Karpas-422 (cell line): ENCODE results near the gene RBPJ. TPM values are rescaled to one million over a fixed set of nuclear protein-coding genes. Genes with fewer than 3 reads are reported as not detected.
"Not testable (repeated sequence)": the region's sequence is repeated elsewhere in the genome, so short reads cannot be mapped to it uniquely, and the experiment has no call there.

Source experiments
- DNase-seq: peaks from one replicate; pipeline ENCODE4 v3.0.0-alpha.2; 2015
- H2AFZ ChIP-seq: fragments of 200-600 bp; sonication (generic); 2 replicates; pipeline ENCODE4 v1.6.1; 2014; ENCODE audit warnings: antibody characterized with exemption, low read length, mixed read lengths
- H3K27ac ChIP-seq: fragments of 200-600 bp; sonication (generic); 2 replicates; pipeline ENCODE4 v1.5.1; 2014; ENCODE audit warnings: mild to moderate bottlenecking, low read length, moderate library complexity
- H3K27me3 ChIP-seq: fragments of 200-600 bp; sonication (generic); 2 replicates; pipeline ENCODE4 v1.6.1; 2014; ENCODE audit warnings: low read length, mixed read lengths
- H3K36me3 ChIP-seq: fragments of 200-600 bp; sonication (generic); 2 replicates; pipeline ENCODE4 v1.6.1; 2014; ENCODE audit warnings: low read length, mixed read lengths; ENCODE audit not compliant: insufficient read depth
- H3K4me1 ChIP-seq: fragments of 200-600 bp; sonication (generic); 2 replicates; pipeline ENCODE4 v1.6.1; 2014; ENCODE audit warnings: mild to moderate bottlenecking, low read length, mixed read lengths
- H3K4me2 ChIP-seq: fragments of 200-600 bp; sonication (generic); 2 replicates; pipeline ENCODE4 v1.6.1; 2014; ENCODE audit warnings: low read length, low read depth, mild to moderate bottlenecking; ENCODE audit not compliant: poor library complexity, severe bottlenecking
- H3K4me3 ChIP-seq: fragments of 200-600 bp; sonication (generic); 2 replicates; pipeline ENCODE4 v1.5.1; 2014; ENCODE audit warnings: mild to moderate bottlenecking, antibody characterized with exemption, low read length, mixed read lengths
- H3K79me2 ChIP-seq: fragments of 200-600 bp; sonication (generic); 2 replicates; pipeline ENCODE4 v1.6.1; 2014; ENCODE audit warnings: mild to moderate bottlenecking, low read length, mixed read lengths
- H3K9ac ChIP-seq: fragments of 200-600 bp; sonication (generic); 2 replicates; pipeline ENCODE4 v1.6.0; 2014; ENCODE audit warnings: low read length
- H3K9me2 ChIP-seq: fragments of 200-600 bp; sonication (generic), shearing (Covaris generic); replicated peaks from 2 replicates; pipeline ENCODE4 v1.6.0; 2014; ENCODE audit warnings: mild to moderate bottlenecking, low read length, moderate library complexity; ENCODE audit not compliant: insufficient read depth
- H3K9me3 ChIP-seq: fragments of 300-700, 200-600 bp; sonication (generic); 2 replicates; pipeline ENCODE4 v1.6.1; 2014; ENCODE audit warnings: low read length, mixed read lengths
- H4K20me1 ChIP-seq: fragments of 200-600 bp; sonication (generic); 2 replicates; pipeline ENCODE4 v1.6.1; 2014; ENCODE audit warnings: mild to moderate bottlenecking, antibody characterized with exemption, low read length, low read depth; ENCODE audit not compliant: insufficient read depth
- total RNA-seq: library from RNA; depleted of rRNA; stranded (reverse); fragments of >200 nt; shearing (Covaris generic); gene quantifications from 2 replicates; pipeline ENCODE4 v1.2.3, GENCODE V29; 2014; ENCODE audit warnings: low replicate concordance

Gene RBPJ
- total RNA-seq, 1 experiment from 2014 or later, result 36.8 TPM

GRCh38 chr4:26310264-26310663 is 10.6 kb upstream of the RBPJ start:
- peaks cover 8% of the 10 kb centered on the region for H3K4me1 ChIP-seq
- H3K4me2 ChIP-seq, result no peak overlapping the region
- H3K9ac ChIP-seq, result no peak overlapping the region
- H2AFZ ChIP-seq, result no peak overlapping the region
- no peaks in the 10 kb centered on the region for H3K79me2 ChIP-seq
- DNase-seq, result no peak
- H3K9me3 ChIP-seq, result no peaks in the 10 kb centered on the region
- H3K27me3 ChIP-seq, result no peaks in the 10 kb centered on the region
- no peak overlapping the region for H3K4me3 ChIP-seq
- H3K36me3 ChIP-seq, result no peaks in the 10 kb centered on the region
- H4K20me1 ChIP-seq, result no peaks in the 10 kb centered on the region
- no peaks in the 10 kb centered on the region for H3K9me2 ChIP-seq
- no peak overlapping the region for H3K27ac ChIP-seq

DNA sequence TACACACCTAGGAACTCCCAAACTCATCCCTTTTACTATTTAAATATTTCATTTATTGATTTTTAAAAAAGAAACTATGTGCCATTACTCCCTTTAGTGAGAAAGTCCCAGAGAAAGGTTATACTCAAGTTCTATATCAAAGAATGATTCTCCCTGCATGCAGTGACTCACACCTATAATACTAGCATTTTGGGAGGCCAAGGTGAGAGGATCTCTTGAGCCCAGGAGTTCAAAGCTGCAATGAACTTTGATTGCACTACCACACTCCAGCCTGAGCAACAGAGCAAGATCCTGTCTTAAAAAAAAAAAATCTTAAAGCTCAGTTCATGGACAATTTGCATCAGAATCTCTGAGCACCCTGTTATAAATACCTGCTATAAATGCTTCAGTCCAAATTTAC is 9.2 kb upstream of the RBPJ start:
- Histone ChIP-seq H3K27ac (no peak overlapping the region), H3K4me2 (no peak overlapping the region), H3K9me3 (no peaks in the 10 kb centered on the region), H3K9me2 (no peaks in the 10 kb centered on the region), H4K20me1 (no peaks in the 10 kb centered on the region), H3K79me2 (no peaks in the 10 kb centered on the region), H3K4me3 (no peak overlapping the region), H3K4me1 (peaks cover 8% of the 10 kb centered on the region), H3K36me3 (no peaks in the 10 kb centered on the region), H3K27me3 (no peaks in the 10 kb centered on the region), H2AFZ (no peak overlapping the region), H3K9ac (no peak overlapping the region)
- no peak for DNase-seq

DNA sequence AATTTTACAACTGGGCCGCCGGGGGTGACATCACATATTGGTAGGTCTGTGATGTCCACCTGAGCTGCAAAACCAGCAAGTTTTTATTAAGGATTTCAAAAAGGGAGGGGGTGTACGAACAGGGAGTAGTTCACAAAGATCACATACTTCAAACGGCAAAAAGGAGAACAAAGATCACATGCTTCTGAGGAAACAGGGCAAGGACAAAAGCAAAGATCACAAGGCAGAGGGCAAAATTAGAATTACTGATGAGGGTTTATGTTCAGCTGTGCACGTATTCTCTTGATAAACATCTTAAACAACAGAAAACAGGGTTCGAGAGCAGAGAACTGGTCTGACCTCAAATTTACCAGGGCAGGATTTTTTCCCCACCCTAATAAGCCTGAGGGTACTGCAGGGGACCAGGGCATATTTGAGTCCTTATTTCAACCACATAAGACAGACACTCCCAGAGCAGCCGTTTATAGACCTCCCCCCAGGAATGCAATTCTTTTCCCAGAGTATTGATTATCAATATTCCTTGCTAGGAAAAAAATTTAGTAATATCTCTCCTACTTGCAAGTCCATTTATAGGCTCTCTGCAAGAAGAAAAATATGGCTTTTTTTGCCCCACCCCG is 5.4 kb upstream of the RBPJ start:
- H3K27me3 ChIP-seq, H3K9me3 ChIP-seq, H3K9me2 ChIP-seq, DNase-seq, H3K9ac ChIP-seq, H3K4me3 ChIP-seq, H2AFZ ChIP-seq, H3K79me2 ChIP-seq, H3K27ac ChIP-seq, H4K20me1 ChIP-seq, H3K36me3 ChIP-seq, H3K4me2 ChIP-seq: not testable (repeated sequence)
- peaks cover 18% of the 10 kb centered on the region for H3K4me1 ChIP-seq

- Histone ChIP-seq H3K27me3 (no peaks in the 10 kb centered on the region), H2AFZ (no peak overlapping the region), H3K9ac (no peak overlapping the region), H3K79me2 (peaks cover 12% of the 10 kb centered on the region), H3K36me3 (no peaks in the 10 kb centered on the region), H3K27ac (no peak overlapping the region), H3K4me1 (peaks cover 21% of the 10 kb centered on the region), H3K9me2 (no peaks in the 10 kb centered on the region), H3K9me3 (no peaks in the 10 kb centered on the region), H3K4me3 (no peak overlapping the region), H3K4me2 (no peak overlapping the region), H4K20me1 (peaks cover 10% of the 10 kb centered on the region)
- DNase-seq, result no peak
Observed at GRCh38 chr4:26317766-26318165, 3.0 kb upstream of the RBPJ start.

- Histone ChIP-seq H3K27me3 (no peaks in the 10 kb centered on the region), H3K9me2 (no peaks in the 10 kb centered on the region), H3K4me2 (peak overlapping the region; percentile 72), H2AFZ (peak overlapping the region; percentile 94; the same call in 1 of the 2 replicates), H3K9ac (peak overlapping the region; percentile 77), H3K4me3 (peak overlapping the region; percentile 74), H3K27ac (peak overlapping the region; percentile 49), H4K20me1 (peaks cover 26% of the 10 kb centered on the region), H3K79me2 (peaks cover 25% of the 10 kb centered on the region), H3K36me3 (no peaks in the 10 kb centered on the region), H3K4me1 (peaks cover 25% of the 10 kb centered on the region), H3K9me3 (no peaks in the 10 kb centered on the region)
- peak; percentile 98 for DNase-seq
Observed at GRCh38 chr4:26319467-26319948, 1.3 kb upstream of the RBPJ start.

GRCh38 chr4:26319949-26320537 is 771 bp upstream of the RBPJ start:
- no peaks in the 10 kb centered on the region for H3K36me3 ChIP-seq
- no peaks in the 10 kb centered on the region for H3K27me3 ChIP-seq
- peak overlapping the region; percentile 77 for H3K9ac ChIP-seq
- no peaks in the 10 kb centered on the region for H3K9me3 ChIP-seq
- peaks cover 25% of the 10 kb centered on the region for H3K4me1 ChIP-seq
- H3K4me2 ChIP-seq, result peak overlapping the region; percentile 72
- peak overlapping the region; percentile 94; the same call in 1 of the 2 replicates for H2AFZ ChIP-seq
- H4K20me1 ChIP-seq, result peaks cover 31% of the 10 kb centered on the region
- peak; percentile 85 for DNase-seq
- peak overlapping the region; percentile 49 for H3K27ac ChIP-seq
- peaks cover 29% of the 10 kb centered on the region for H3K79me2 ChIP-seq
- H3K4me3 ChIP-seq, result peak overlapping the region; percentile 74
- no peaks in the 10 kb centered on the region for H3K9me2 ChIP-seq

DNA sequence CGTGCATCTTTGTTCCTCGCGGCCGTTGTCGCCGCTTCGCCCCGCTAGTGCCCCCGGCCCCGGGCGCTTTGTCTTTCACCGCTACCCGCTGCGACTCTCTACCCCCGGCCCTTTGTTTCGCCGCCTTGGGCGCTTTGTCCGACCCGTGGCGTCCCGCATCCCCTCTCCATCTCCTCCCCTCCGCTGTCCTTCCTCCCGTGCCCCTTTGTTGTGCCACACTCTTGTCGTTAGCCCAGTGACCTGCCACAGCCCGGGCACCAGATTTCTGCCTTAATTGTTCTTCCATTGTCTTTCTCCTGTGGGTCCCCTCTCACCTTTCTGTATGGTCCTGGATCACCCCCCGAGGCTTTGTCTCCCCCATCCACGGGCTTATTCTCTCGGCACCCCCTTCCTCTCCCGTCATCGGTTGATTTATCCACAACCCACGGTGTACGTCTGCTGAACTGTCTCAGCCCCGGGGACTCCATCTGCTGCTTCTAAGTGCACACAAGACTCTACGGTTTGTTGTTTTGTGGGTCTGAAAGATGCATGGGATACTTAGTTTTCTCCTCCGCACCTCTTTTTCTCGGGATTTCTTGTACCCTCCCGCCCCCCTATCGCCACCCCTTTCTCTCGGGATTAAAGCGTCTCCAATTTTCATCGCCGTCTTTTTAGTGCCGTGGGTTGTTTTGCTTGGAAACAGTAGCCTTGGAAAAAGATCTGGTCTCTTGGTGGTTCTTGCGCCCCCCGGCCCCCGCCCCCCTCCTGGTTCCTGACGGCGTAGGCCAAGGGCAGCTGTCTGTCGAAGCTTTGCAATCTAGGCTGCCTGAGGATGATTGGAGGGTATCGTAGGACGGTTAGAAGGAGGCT is 783 bp downstream of the RBPJ start:
- DNase-seq, result peak; percentile 65
- peaks cover 40% of the 10 kb centered on the region for H3K79me2 ChIP-seq
- H3K9me3 ChIP-seq, result no peaks in the 10 kb centered on the region
- H3K36me3 ChIP-seq, result no peaks in the 10 kb centered on the region
- peak overlapping the region; percentile 93 for H3K4me2 ChIP-seq
- H4K20me1 ChIP-seq, result peaks cover 38% of the 10 kb centered on the region
- peak overlapping the region; percentile 87 for H3K9ac ChIP-seq
- H3K4me3 ChIP-seq, result peak overlapping the region; percentile 93
- peak overlapping the region; percentile 16; the same call in 1 of the 2 replicates for H2AFZ ChIP-seq
- H3K27ac ChIP-seq, result no peak overlapping the region
- peaks cover 25% of the 10 kb centered on the region for H3K4me1 ChIP-seq
- H3K27me3 ChIP-seq, result no peaks in the 10 kb centered on the region
- H3K9me2 ChIP-seq, result no peaks in the 10 kb centered on the region

DNA sequence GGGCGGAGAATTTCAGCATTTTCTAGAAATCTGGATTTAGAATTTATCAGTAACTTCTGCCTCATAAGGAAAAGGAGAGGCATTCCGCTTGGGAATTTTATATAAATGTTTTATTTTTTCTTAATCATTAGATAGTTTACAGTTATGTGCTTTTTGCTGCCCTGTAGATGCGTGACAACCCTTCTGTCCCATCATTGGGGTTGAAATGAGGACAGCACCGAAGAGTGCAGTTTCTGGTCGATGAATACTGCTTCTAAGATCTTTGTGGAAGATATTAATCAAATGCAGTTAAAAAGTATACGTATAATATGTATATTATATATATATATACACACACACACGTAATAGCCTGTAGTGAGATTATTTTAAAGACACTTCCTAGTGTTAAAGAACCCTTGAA is 1.5 kb downstream of the RBPJ start:
- H3K9me2 ChIP-seq, result no peaks in the 10 kb centered on the region
- H3K4me1 ChIP-seq, result peaks cover 25% of the 10 kb centered on the region
- no peak overlapping the region for H2AFZ ChIP-seq
- H3K79me2 ChIP-seq, result peaks cover 45% of the 10 kb centered on the region
- H3K4me2 ChIP-seq, result peak overlapping the region; percentile 93
- no peak for DNase-seq
- peaks cover 43% of the 10 kb centered on the region for H4K20me1 ChIP-seq
- H3K27me3 ChIP-seq, result no peaks in the 10 kb centered on the region
- peak overlapping the region; percentile 87 for H3K9ac ChIP-seq
- H3K4me3 ChIP-seq, result peak overlapping the region; percentile 93
- H3K36me3 ChIP-seq, result no peaks in the 10 kb centered on the region
- H3K9me3 ChIP-seq, result no peaks in the 10 kb centered on the region
- H3K27ac ChIP-seq, result no peak overlapping the region
